ENCODE measurements around the gene EBF3.

- no peak for TF ChIP-seq CTCF (IDR thresholded peaks at IDR 0.05 in 4 of 5, conservative IDR thresholded peaks at IDR 0.05 in 1 of 5)
- TF ChIP-seq POLR2A (IDR thresholded peaks at IDR 0.05), result no peak
Observed at GRCh38 chr10:129956286-129956670, 7.8 kb downstream of the EBF3 start.

Data from gastrocnemius medialis (tissue), 4 donors.